Neuronal stem cell (in vitro differentiated cells): ENCODE measurements around the gene PLEKHM1. TPM values are rescaled to one million over a fixed set of nuclear protein-coding genes. Genes with fewer than 3 reads are reported as not detected.

Experiments used
- DNase-seq: peaks from one replicate; pipeline ENCODE4 v3.0.0-alpha.2; 2013; ENCODE audit warnings: low spot score
- H2AFZ ChIP-seq: one replicate; pipeline ENCODE4 v1.6.1; 2013; ENCODE audit warnings: mild to moderate bottlenecking, low read length, inconsistent platforms
- H2AK5ac ChIP-seq: 2 replicates; pipeline ENCODE4 v1.6.1; 2013; ENCODE audit warnings: low read depth, mild to moderate bottlenecking, inconsistent platforms, low read length, moderate library complexity, mixed read lengths
- H2BK120ac ChIP-seq: 2 replicates; pipeline ENCODE4 v1.6.1; 2013; ENCODE audit warnings: low read depth, mild to moderate bottlenecking, inconsistent platforms, low read length, moderate library complexity, mixed read lengths
- H2BK12ac ChIP-seq: one replicate; pipeline ENCODE4 v1.6.1; 2013; ENCODE audit warnings: low read length, inconsistent platforms
- H2BK15ac ChIP-seq: 2 replicates; pipeline ENCODE4 v1.6.1; 2013; ENCODE audit warnings: mild to moderate bottlenecking, low read length, inconsistent platforms, mixed read lengths
- H2BK5ac ChIP-seq: one replicate; pipeline ENCODE4 v1.6.1; 2013; ENCODE audit warnings: inconsistent platforms, mild to moderate bottlenecking, low read length, moderate library complexity
- H3K14ac ChIP-seq: one replicate; pipeline ENCODE4 v1.6.1; 2013; ENCODE audit warnings: low read length, inconsistent platforms
- H3K18ac ChIP-seq: 2 replicates; pipeline ENCODE4 v1.6.1; 2013; ENCODE audit warnings: low read length, inconsistent platforms
- H3K23ac ChIP-seq: 2 replicates; pipeline ENCODE4 v1.6.1; 2013; ENCODE audit warnings: low read depth, mild to moderate bottlenecking, mixed read lengths, low read length, inconsistent platforms; ENCODE audit not compliant: poor library complexity
- H3K27ac ChIP-seq: replicated peaks from 3 replicates; pipeline ENCODE4 v1.5.1; 2013; ENCODE audit warnings: low read length, inconsistent platforms
- H3K27me3 ChIP-seq, 3 experiments: 2 replicates each; pipeline ENCODE4 v1.6.1; 2013; ENCODE audit warnings: low read length in 3 of 3, mild to moderate bottlenecking in 2 of 3, inconsistent platforms in 1 of 3, low read depth in 1 of 3, mixed read lengths in 1 of 3, moderate library complexity in 1 of 3; ENCODE audit not compliant: control insufficient read depth in 3 of 3, insufficient read depth in 3 of 3
- H3K36me3 ChIP-seq, 2 donors: replicated peaks in 1 of 2; 2 replicates each; pipeline ENCODE4 v1.6.1; 2013; ENCODE audit warnings: low read length in 2 of 2; ENCODE audit not compliant: control insufficient read depth in 2 of 2, insufficient read depth in 2 of 2
- H3K4ac ChIP-seq: 2 replicates; pipeline ENCODE4 v1.6.1; 2013; ENCODE audit warnings: inconsistent platforms, mild to moderate bottlenecking, low read length, moderate library complexity
- H3K4me1 ChIP-seq, 2 donors: 1 replicate in 1 of 2; 2 replicates in 1 of 2; pipeline ENCODE4 v1.6.1; 2013; ENCODE audit warnings: low read length in 2 of 2, low read depth in 1 of 2; ENCODE audit not compliant: control insufficient read depth in 2 of 2, insufficient read depth in 1 of 2
- H3K4me2 ChIP-seq: one replicate; pipeline ENCODE4 v1.6.1; 2013; ENCODE audit warnings: mild to moderate bottlenecking, low read length, inconsistent platforms; ENCODE audit not compliant: insufficient read depth, poor library complexity, severe bottlenecking
- H3K4me3 ChIP-seq, 2 donors: 2 replicates each; pipeline ENCODE4 v1.5.1; 2013; ENCODE audit warnings: low read length in 2 of 2, mild to moderate bottlenecking in 2 of 2, inconsistent platforms in 1 of 2, moderate library complexity in 1 of 2
- H3K79me1 ChIP-seq: one replicate; pipeline ENCODE4 v1.6.1; 2013; ENCODE audit warnings: low read depth, mild to moderate bottlenecking, inconsistent platforms, low read length, moderate library complexity
- H3K9ac ChIP-seq: one replicate; pipeline ENCODE4 v1.6.1; 2013; ENCODE audit warnings: mild to moderate bottlenecking, low read depth, low read length, inconsistent platforms; ENCODE audit not compliant: poor library complexity
- H3K9me3 ChIP-seq, 2 donors: replicated peaks in 1 of 2; 2 replicates each; pipeline versions ENCODE3 to v1.6.1; 2013; ENCODE audit warnings: low read length in 2 of 2, mild to moderate bottlenecking in 2 of 2, inconsistent platforms in 1 of 2, low read depth in 1 of 2, mixed read lengths in 1 of 2, moderate library complexity in 1 of 2; ENCODE audit not compliant: control insufficient read depth in 2 of 2, insufficient read depth in 1 of 2
- H4K8ac ChIP-seq: one replicate; pipeline ENCODE4 v1.6.1; 2013; ENCODE audit warnings: low read depth, mild to moderate bottlenecking, inconsistent platforms, low read length, moderate library complexity
- H4K91ac ChIP-seq: one replicate; pipeline ENCODE4 v1.6.1; 2013; ENCODE audit warnings: low read length, low read depth, mild to moderate bottlenecking, inconsistent platforms; ENCODE audit not compliant: poor library complexity
- WGBS, 2 donors: extraction: QIAGEN DNeasy Blood & Tissue Kit; methylation state at CpG; one replicate each; pipeline ENCODE4 v1.1.7; 2013; ENCODE audit warnings: missing lambda C conversion rate in 2 of 2, mixed read lengths in 1 of 2; ENCODE audit not compliant: insufficient read length in 2 of 2, insufficient replicate concordance in 1 of 2; ENCODE audit errors: extremely low coverage in 2 of 2; 5-methylcytosine and 5-hydroxymethylcytosine counted together
- small RNA-seq: library from polyadenylated mRNA; stranded (forward); fragments of <200 nt; extraction: miRNeasy Mini kit (QIAGEN cat#:217004); gene quantifications from one replicate; pipeline ENCODE3, GENCODE V24; 2013; ENCODE audit not compliant: insufficient read depth

The PLEKHM1 gene

DNA sequence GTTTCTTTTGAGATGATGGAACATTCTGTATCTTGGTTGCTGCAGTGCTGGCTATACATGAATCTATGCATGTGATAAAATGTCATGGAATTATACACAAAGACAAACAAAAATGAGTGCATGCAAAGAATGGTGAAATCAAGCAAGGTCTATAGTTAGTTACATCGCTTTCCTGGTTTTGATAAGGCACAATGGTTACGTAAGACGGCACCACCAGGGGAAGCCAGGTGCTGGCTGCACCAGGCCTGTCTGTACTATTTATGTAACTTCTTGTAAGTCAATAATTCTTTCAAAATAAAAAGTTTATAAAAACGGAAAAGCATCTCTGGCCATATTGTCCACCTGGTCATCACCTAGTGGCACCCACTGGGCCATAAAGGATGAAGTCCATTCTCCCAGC, 104.3 kb downstream of the PLEKHM1 start:
- H3K23ac ChIP-seq, result no peak overlapping the region
- H4K8ac ChIP-seq, result no peak overlapping the region
- H2AFZ ChIP-seq, result no peak overlapping the region
- H2BK15ac ChIP-seq, result no peak overlapping the region
- H3K14ac ChIP-seq, result no peak overlapping the region
- no peaks in the 10 kb centered on the region for H3K9me3 ChIP-seq
- H3K4me2 ChIP-seq, result no peak overlapping the region
- no peak overlapping the region for H3K18ac ChIP-seq
- peaks cover 0 to 7% of the 10 kb centered on the region in 2 donors for H3K4me1 ChIP-seq
- H3K9ac ChIP-seq, result no peak overlapping the region
- no CpG with 5 or more reads among the region's 4 CpGs for WGBS, 2 donors
- H3K79me1 ChIP-seq, result no peaks in the 10 kb centered on the region
- H2BK12ac ChIP-seq, result no peak overlapping the region
- no peak overlapping the region for H3K4ac ChIP-seq
- no peak overlapping the region for H2AK5ac ChIP-seq
- peaks cover 0 to 39% (median 0%) of the 10 kb centered on the region in 3 experiments for H3K27me3 ChIP-seq
- no peak overlapping the region for H2BK120ac ChIP-seq
- H3K4me3 ChIP-seq, result no peak overlapping the region
- no peaks in the 10 kb centered on the region for H3K36me3 ChIP-seq
- DNase-seq, result no peak
- H4K91ac ChIP-seq, result no peak overlapping the region
- no peak overlapping the region for H2BK5ac ChIP-seq
- no peak overlapping the region for H3K27ac ChIP-seq

Small RNA genes lying within 50 kb of the gene (small RNA-seq; reads per million reads assigned to genes)
- not detected for gene RF00017
